ENCODE measurements around the gene TMX1. TPM values are rescaled to one million over a fixed set of nuclear protein-coding genes. Genes with fewer than 3 reads are reported as not detected.

The TMX1 gene
- total and polyA plus RNA-seq, 4 donors, result 11.6 to 22.8 (median 19.4) TPM

DNA sequence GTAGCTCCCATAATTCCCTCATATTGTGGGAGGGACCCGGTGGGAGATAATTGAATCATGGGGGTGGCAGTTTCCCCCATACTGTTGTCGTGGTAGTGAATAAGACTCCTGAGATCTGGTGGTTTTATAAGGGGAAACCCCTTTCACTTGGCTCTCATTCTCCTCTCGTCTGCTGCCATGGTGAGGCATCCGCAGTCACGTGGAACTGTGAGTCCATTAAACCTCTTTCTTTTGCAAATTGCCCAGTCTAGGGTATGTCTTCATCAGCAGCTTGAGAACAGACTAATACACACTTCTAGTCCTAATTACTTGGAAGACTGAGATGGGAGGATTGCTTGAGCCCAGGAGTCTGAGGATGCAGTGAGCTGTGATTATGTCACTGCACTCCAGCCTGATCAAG, 64.4 kb downstream of the TMX1 start:
- Histone ChIP-seq H3K9ac (ENCODE audit: low read depth in 1 of 2, low read length in 2 of 2) (no peak overlapping the region), H3K36me3 (ENCODE audit: control insufficient read depth in 4 of 4, insufficient read depth in 3 of 4, low read depth in 1 of 4, low read length in 3 of 4) (no peaks in the 10 kb centered on the region), H3K4me3 (ENCODE audit: low read depth in 1 of 3, low read length in 3 of 3) (no peak overlapping the region), H3K4me1 (ENCODE audit: control insufficient read depth in 4 of 4, insufficient read depth in 4 of 4, low read length in 3 of 4) (no peaks in the 10 kb centered on the region), H3K27me3 (ENCODE audit: control insufficient read depth in 4 of 4, insufficient read depth in 4 of 4, low read length in 3 of 4) (no peaks in the 10 kb centered on the region), H3K9me3 (ENCODE audit: control insufficient read depth in 4 of 4, low read length in 3 of 4) (no peaks in the 10 kb centered on the region), H3K27ac (ENCODE audit: low read depth in 1 of 2, low read length in 2 of 2) (no peak overlapping the region)
- no peak for DNase-seq (ENCODE audit: low spot score)
- TF ChIP-seq EGR1 (IDR thresholded peaks at IDR 0.05; ENCODE audit: low read depth in 2 of 2) (no peak), NR2F2 (IDR thresholded peaks at IDR 0.05) (no peak), HNF4A (conservative IDR thresholded peaks at IDR 0.05) (no peak), JUND (IDR thresholded peaks at IDR 0.05) (no peak), HNF4G (IDR thresholded peaks at IDR 0.05) (no peak), CTCF (IDR thresholded peaks at IDR 0.05; ENCODE audit: low read depth, low read length, missing input control) (no peak), REST (IDR thresholded peaks at IDR 0.05) (no peak), RXRA (IDR thresholded peaks at IDR 0.05) (no peak), FOXA2 (IDR thresholded peaks at IDR 0.05) (no peak), RAD21 (IDR thresholded peaks at IDR 0.05) (no peak), FOXA1 (IDR thresholded peaks at IDR 0.05) (no peak), SP1 (IDR thresholded peaks at IDR 0.05) (no peak), ATF3 (IDR thresholded peaks at IDR 0.05) (no peak), YY1 (IDR thresholded peaks at IDR 0.05) (no peak), TAF1 (conservative IDR thresholded peaks at IDR 0.05) (no peak)
- TF ChIP-seq, protein P1, sequence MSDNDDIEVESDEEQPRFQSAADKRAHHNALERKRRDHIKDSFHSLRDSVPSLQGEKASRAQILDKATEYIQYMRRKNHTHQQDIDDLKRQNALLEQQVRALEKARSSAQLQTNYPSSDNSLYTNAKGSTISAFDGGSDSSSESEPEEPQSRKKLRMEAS (IDR thresholded peaks at IDR 0.05), result no peak
- TF ChIP-seq, protein P2, sequence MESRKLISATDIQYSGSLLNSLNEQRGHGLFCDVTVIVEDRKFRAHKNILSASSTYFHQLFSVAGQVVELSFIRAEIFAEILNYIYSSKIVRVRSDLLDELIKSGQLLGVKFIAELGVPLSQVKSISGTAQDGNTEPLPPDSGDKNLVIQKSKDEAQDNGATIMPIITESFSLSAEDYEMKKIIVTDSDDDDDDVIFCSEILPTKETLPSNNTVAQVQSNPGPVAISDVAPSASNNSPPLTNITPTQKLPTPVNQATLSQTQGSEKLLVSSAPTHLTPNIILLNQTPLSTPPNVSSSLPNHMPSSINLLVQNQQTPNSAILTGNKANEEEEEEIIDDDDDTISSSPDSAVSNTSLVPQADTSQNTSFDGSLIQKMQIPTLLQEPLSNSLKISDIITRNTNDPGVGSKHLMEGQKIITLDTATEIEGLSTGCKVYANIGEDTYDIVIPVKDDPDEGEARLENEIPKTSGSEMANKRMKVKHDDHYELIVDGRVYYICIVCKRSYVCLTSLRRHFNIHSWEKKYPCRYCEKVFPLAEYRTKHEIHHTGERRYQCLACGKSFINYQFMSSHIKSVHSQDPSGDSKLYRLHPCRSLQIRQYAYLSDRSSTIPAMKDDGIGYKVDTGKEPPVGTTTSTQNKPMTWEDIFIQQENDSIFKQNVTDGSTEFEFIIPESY (IDR thresholded peaks at IDR 0.05), result no peak
- WGBS, result 87% methylated on average over 5 of the region's 5 CpGs

DNA sequence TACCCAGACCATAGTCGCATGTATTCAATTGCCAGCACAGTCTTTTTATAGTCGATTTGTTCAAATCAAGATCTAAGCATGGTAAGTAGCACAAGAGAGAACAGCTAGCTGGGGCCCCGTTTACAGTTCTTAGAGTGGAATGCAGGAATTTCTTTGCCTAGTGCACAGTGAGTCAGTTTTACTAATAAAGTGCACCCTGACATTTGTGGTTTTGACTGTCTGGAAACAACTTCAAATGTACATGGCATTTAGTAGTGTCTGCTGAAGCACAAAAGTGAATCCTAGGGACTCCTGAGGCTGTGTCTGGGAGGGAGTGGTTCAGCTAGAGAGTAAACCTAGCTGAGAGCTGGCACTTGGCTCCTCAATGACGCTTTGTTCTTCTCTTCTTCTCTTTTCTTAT, 64.9 kb downstream of the TMX1 start:
- WGBS, result 83% methylated on average over 4 of the region's 4 CpGs
- no peak overlapping the region for H3K4me3 ChIP-seq (ENCODE audit: low read depth in 1 of 3, low read length in 3 of 3)
- TF ChIP-seq CTCF (IDR thresholded peaks at IDR 0.05; ENCODE audit: low read depth, low read length, missing input control), result no peak
- TF ChIP-seq RAD21 (IDR thresholded peaks at IDR 0.05), result no peak
- no peak for TF ChIP-seq ATF3 (IDR thresholded peaks at IDR 0.05)
- no peak for TF ChIP-seq RXRA (IDR thresholded peaks at IDR 0.05)
- TF ChIP-seq, protein P1 (IDR thresholded peaks at IDR 0.05), result no peak
- no peak for TF ChIP-seq TAF1 (conservative IDR thresholded peaks at IDR 0.05)
- TF ChIP-seq FOXA2 (IDR thresholded peaks at IDR 0.05), result no peak
- TF ChIP-seq FOXA1 (IDR thresholded peaks at IDR 0.05), result no peak
- no peak for TF ChIP-seq REST (IDR thresholded peaks at IDR 0.05)
- no peak for TF ChIP-seq HNF4G (IDR thresholded peaks at IDR 0.05)
- no peak for TF ChIP-seq EGR1 (IDR thresholded peaks at IDR 0.05; ENCODE audit: low read depth in 2 of 2)
- TF ChIP-seq YY1 (IDR thresholded peaks at IDR 0.05), result no peak
- TF ChIP-seq JUND (IDR thresholded peaks at IDR 0.05), result no peak

More for the DNA sequence above, 64.9 kb downstream of the TMX1 start:
- no peak overlapping the region for H3K9ac ChIP-seq (ENCODE audit: low read depth in 1 of 2, low read length in 2 of 2)
- no peaks in the 10 kb centered on the region for H3K9me3 ChIP-seq (ENCODE audit: control insufficient read depth in 4 of 4, low read length in 3 of 4)
- H3K27ac ChIP-seq (ENCODE audit: low read depth in 1 of 2, low read length in 2 of 2), result no peak overlapping the region
- H3K4me1 ChIP-seq (ENCODE audit: control insufficient read depth in 4 of 4, insufficient read depth in 4 of 4, low read length in 3 of 4), result no peaks in the 10 kb centered on the region
- no peaks in the 10 kb centered on the region for H3K27me3 ChIP-seq (ENCODE audit: control insufficient read depth in 4 of 4, insufficient read depth in 4 of 4, low read length in 3 of 4)
- H3K36me3 ChIP-seq (ENCODE audit: control insufficient read depth in 4 of 4, insufficient read depth in 3 of 4, low read depth in 1 of 4, low read length in 3 of 4), result no peaks in the 10 kb centered on the region
- DNase-seq (ENCODE audit: low spot score), result no peak

Data from liver (tissue), 9 donors.